Calu3 (cell line): ENCODE data around the gene C19orf81. TPM values are rescaled to one million over a fixed set of nuclear protein-coding genes. Genes with fewer than 3 reads are reported as not detected.

Experiments
- total RNA-seq: library from RNA; stranded (reverse); gene quantifications from 2 replicates; pipeline ENCODE4 v1.2.3, GENCODE V29; 2022

The C19orf81 gene
- total RNA-seq, 1 experiment from 2014 or later = not detected

Other genes starting within 250 kb of the C19orf81 start
- 1.2 and 1.3 TPM in 2 replicates for gene SPIB, start 230.5 kb upstream of the C19orf81 start, total RNA-seq
- gene MYBPC2, start 216.6 kb upstream of the C19orf81 start, total RNA-seq = not detected in 2 replicates
- gene EMC10, start 172.9 kb upstream of the C19orf81 start, total RNA-seq = 200 and 214 TPM in 2 replicates
- gene GARIN5A, start 172.6 kb upstream of the C19orf81 start, total RNA-seq = 6.0 and 7.8 TPM in 2 replicates
- 33.5 and 38.6 TPM in 2 replicates for gene JOSD2, start 138.3 kb upstream of the C19orf81 start, total RNA-seq
- not detected in 2 replicates for gene ASPDH, start 135.5 kb upstream of the C19orf81 start, total RNA-seq
- not detected in 2 replicates for gene LRRC4B, start 81.0 kb upstream of the C19orf81 start, total RNA-seq
- not detected in 2 replicates for gene SYT3, start 9.6 kb upstream of the C19orf81 start, total RNA-seq
- gene SHANK1, start 70.4 kb downstream of the C19orf81 start, total RNA-seq = not detected in 2 replicates
- 2.3 and 2.4 TPM in 2 replicates for gene CLEC11A, start 73.9 kb downstream of the C19orf81 start, total RNA-seq
- not detected in 2 replicates for gene GPR32, start 121.0 kb downstream of the C19orf81 start, total RNA-seq
- not detected in 2 replicates for gene ACP4, start 141.0 kb downstream of the C19orf81 start, total RNA-seq
- not detected in 2 replicates for gene KLK1, start 174.3 kb downstream of the C19orf81 start, total RNA-seq
- not detected in 2 replicates for gene KLK15, start 184.1 kb downstream of the C19orf81 start, total RNA-seq
- not detected in 2 replicates for gene KLK3, start 205.5 kb downstream of the C19orf81 start, total RNA-seq
- gene KLK2, start 224.0 kb downstream of the C19orf81 start, total RNA-seq = not detected in 2 replicates